IgD-negative memory B cell (primary cell): Measurements from ENCODE around the gene ALAD. TPM values are rescaled to one million over a fixed set of nuclear protein-coding genes. Genes with fewer than 3 reads are reported as not detected.

Experiments used
- H3K27ac Mint-ChIP-seq, 3 donors: one replicate each; pipeline ENCODE4 v1.8.0; 2020 to 2022; ENCODE audit warnings: mild to moderate bottlenecking in 3 of 3, mixed read lengths in 3 of 3, moderate library complexity in 1 of 3
- H3K27me3 Mint-ChIP-seq: one replicate; pipeline ENCODE4 v1.8.0; 2021; ENCODE audit warnings: mixed read lengths
- H3K36me3 Mint-ChIP-seq: one replicate; pipeline ENCODE4 v1.8.0; 2020; ENCODE audit warnings: mild to moderate bottlenecking, mixed read lengths
- H3K4me1 Mint-ChIP-seq, 3 donors: one replicate each; pipeline ENCODE4 v1.8.0; 2020 to 2022; ENCODE audit warnings: mixed read lengths in 3 of 3, mild to moderate bottlenecking in 1 of 3
- H3K4me3 Mint-ChIP-seq, 4 donors: one replicate each; pipeline ENCODE4 v1.8.0; 2020 to 2022; ENCODE audit warnings: mild to moderate bottlenecking in 4 of 4, mixed read lengths in 4 of 4, moderate library complexity in 3 of 4
- H3K9me3 Mint-ChIP-seq, 3 donors: one replicate each; pipeline ENCODE4 v1.8.0; 2020 to 2021; ENCODE audit warnings: mixed read lengths in 3 of 3, mild to moderate bottlenecking in 1 of 3
- polyA plus RNA-seq: library from polyadenylated mRNA; unstranded; fragments of 300-500 nt; fragmentation: Illumina TruSeq; gene quantifications from one replicate; pipeline ENCODE4 v1.2.3, GENCODE V29; 2021

The ALAD gene
- polyA plus RNA-seq, 1 donor from 2014 or later, result 19.9 TPM

GRCh38 chr9:113350937-113351336 is 50.1 kb downstream of the ALAD start:
- Mint-ChIP-seq H3K27me3 (peaks cover 20% of the 10 kb centered on the region), H3K4me3 (peak overlapping the region in 3 of 4 donors; percentile 64 to 92 (median 92)), H3K27ac (peak overlapping the region in 1 of 3 donors; percentile 67), H3K36me3 (no peaks in the 10 kb centered on the region), H3K4me1 (peaks cover 11 to 17% (median 12%) of the 10 kb centered on the region in 3 donors), H3K9me3 (no peaks in the 10 kb centered on the region)

- no peaks in the 10 kb centered on the region for H3K36me3 Mint-ChIP-seq
- peak overlapping the region in 1 of 3 donors; percentile 67 for H3K27ac Mint-ChIP-seq
- H3K9me3 Mint-ChIP-seq, result no peaks in the 10 kb centered on the region
- peaks cover 20% of the 10 kb centered on the region for H3K27me3 Mint-ChIP-seq
- H3K4me1 Mint-ChIP-seq, result peaks cover 11 to 17% (median 12%) of the 10 kb centered on the region in 3 donors
- peak overlapping the region; percentile 64 to 92 (median 86) for H3K4me3 Mint-ChIP-seq
Measured at GRCh38 chr9:113350107-113350661, 50.9 kb downstream of the ALAD start.

- H3K27me3 Mint-ChIP-seq, result peaks cover 20% of the 10 kb centered on the region
- peak within 1 kb of the TSS; percentile 81 to 92 (median 86) for H3K4me3 Mint-ChIP-seq
- peak within 1 kb of the TSS in 1 of 3 donors; percentile 67 for H3K27ac Mint-ChIP-seq
- peaks cover 11 to 17% (median 12%) of the 10 kb centered on the region in 3 donors for H3K4me1 Mint-ChIP-seq
- no peaks in the 10 kb centered on the region for H3K9me3 Mint-ChIP-seq
- no peaks in the 10 kb centered on the region for H3K36me3 Mint-ChIP-seq
Measured at GRCh38 chr9:113349445-113350094, 51.5 kb downstream of the ALAD start, which contains the start of gene BSPRY. Gene BSPRY (plus strand): TSS chr9:113349541. CDS start chr9:113349580, 39 bp downstream.

GRCh38 chr9:113349066-113349444 is 52.0 kb downstream of the ALAD start:
- Mint-ChIP-seq H3K4me3 (peak overlapping the region; percentile 78 to 83 (median 80)), H3K27me3 (peaks cover 20% of the 10 kb centered on the region), H3K27ac (no peak overlapping the region), H3K36me3 (no peaks in the 10 kb centered on the region), H3K4me1 (peaks cover 11 to 17% (median 12%) of the 10 kb centered on the region in 3 donors), H3K9me3 (no peaks in the 10 kb centered on the region)

- H3K4me3 Mint-ChIP-seq, result peak overlapping the region in 3 of 4 donors; percentile 25 to 81 (median 57)
- peak overlapping the region in 1 of 3 donors; percentile 80 for H3K27ac Mint-ChIP-seq
- H3K4me1 Mint-ChIP-seq, result peaks cover 11 to 17% (median 12%) of the 10 kb centered on the region in 3 donors
- peaks cover 20% of the 10 kb centered on the region for H3K27me3 Mint-ChIP-seq
- H3K9me3 Mint-ChIP-seq, result no peaks in the 10 kb centered on the region
- H3K36me3 Mint-ChIP-seq, result no peaks in the 10 kb centered on the region
Measured at GRCh38 chr9:113348437-113348836, 52.6 kb downstream of the ALAD start.

GRCh38 chr9:113345671-113346070 is 55.4 kb downstream of the ALAD start:
- Mint-ChIP-seq H3K4me3 (no peak overlapping the region), H3K27me3 (peaks cover 7% of the 10 kb centered on the region), H3K4me1 (peaks cover 3 to 8% (median 5%) of the 10 kb centered on the region in 3 donors), H3K27ac (no peak overlapping the region), H3K36me3 (no peaks in the 10 kb centered on the region), H3K9me3 (no peaks in the 10 kb centered on the region)

- no peaks in the 10 kb centered on the region for H3K9me3 Mint-ChIP-seq
- H3K4me3 Mint-ChIP-seq, result no peak overlapping the region
- H3K36me3 Mint-ChIP-seq, result no peaks in the 10 kb centered on the region
- no peak overlapping the region for H3K27ac Mint-ChIP-seq
- peaks cover 4 to 9% (median 4%) of the 10 kb centered on the region in 3 donors for H3K4me1 Mint-ChIP-seq
- H3K27me3 Mint-ChIP-seq, result peaks cover 2% of the 10 kb centered on the region
Measured at GRCh38 chr9:113345190-113345589, 55.9 kb downstream of the ALAD start.

- Mint-ChIP-seq H3K36me3 (no peaks in the 10 kb centered on the region), H3K27ac (no peak overlapping the region), H3K27me3 (no peaks in the 10 kb centered on the region), H3K9me3 (no peaks in the 10 kb centered on the region), H3K4me3 (no peak overlapping the region), H3K4me1 (peaks cover 2 to 7% (median 5%) of the 10 kb centered on the region in 3 donors)
Measured at GRCh38 chr9:113343732-113344231, 57.3 kb downstream of the ALAD start.

GRCh38 chr9:113341712-113342410 is 59.2 kb downstream of the ALAD start:
- Mint-ChIP-seq H3K36me3 (no peaks in the 10 kb centered on the region), H3K27ac (no peak overlapping the region), H3K4me3 (peak overlapping the region in 1 of 4 donors; percentile 60), H3K4me1 (peaks cover 2 to 7% (median 5%) of the 10 kb centered on the region in 3 donors), H3K27me3 (no peaks in the 10 kb centered on the region), H3K9me3 (no peaks in the 10 kb centered on the region)

- Mint-ChIP-seq H3K27ac (peak within 1 kb of the TSS in 2 of 3 donors; percentile 66 to 88), H3K36me3 (no peaks in the 10 kb centered on the region), H3K27me3 (no peaks in the 10 kb centered on the region), H3K4me3 (peak within 1 kb of the TSS; percentile 83 to 94 (median 89)), H3K9me3 (no peaks in the 10 kb centered on the region), H3K4me1 (peaks cover 2 to 7% (median 5%) of the 10 kb centered on the region in 3 donors)
Measured at GRCh38 chr9:113340011-113340699, 60.9 kb downstream of the ALAD start, which contains the start of gene WDR31. Gene WDR31 (minus strand): TSS chr9:113340275. CDS start chr9:113332022, 8,253 bp downstream.

GRCh38 chr9:113337714-113338113 is 63.4 kb downstream of the ALAD start:
- H3K27ac Mint-ChIP-seq, result no peak overlapping the region
- no peaks in the 10 kb centered on the region for H3K9me3 Mint-ChIP-seq
- no peaks in the 10 kb centered on the region for H3K36me3 Mint-ChIP-seq
- peak overlapping the region in 3 of 4 donors; percentile 17 to 43 (median 31) for H3K4me3 Mint-ChIP-seq
- H3K4me1 Mint-ChIP-seq, result peaks cover 2 to 7% (median 5%) of the 10 kb centered on the region in 3 donors
- H3K27me3 Mint-ChIP-seq, result no peaks in the 10 kb centered on the region

Other genes starting within 250 kb of the ALAD start
- gene FKBP15, start 180.0 kb downstream of the ALAD start, polyA plus RNA-seq, result 16.8 TPM
- gene SLC31A1, start 179.7 kb downstream of the ALAD start, polyA plus RNA-seq, result 1.9 TPM
- 135 TPM for gene CDC26, start 125.7 kb downstream of the ALAD start, polyA plus RNA-seq
- 23.4 TPM for gene PRPF4, start 125.6 kb downstream of the ALAD start, polyA plus RNA-seq
- not detected for gene RNF183, start 97.9 kb downstream of the ALAD start, polyA plus RNA-seq
- gene WDR31, start 61.0 kb downstream of the ALAD start, polyA plus RNA-seq, result 0.13 TPM
- 1.3 TPM for gene BSPRY, start 51.7 kb downstream of the ALAD start, polyA plus RNA-seq
- gene HDHD3, start 24.3 kb downstream of the ALAD start, polyA plus RNA-seq, result 48.0 TPM
- gene POLE3, start 9.4 kb upstream of the ALAD start, polyA plus RNA-seq, result 83.2 TPM
- not detected for gene C9orf43, start 9.5 kb upstream of the ALAD start, polyA plus RNA-seq
- gene RGS3, start 62.4 kb upstream of the ALAD start, polyA plus RNA-seq, result 16.2 TPM